GM18499 (cell line): ENCODE measurements around the gene IL2RG.

Experiments
- ATAC-seq: cut with Tn5 transposase; IDR thresholded peaks from one replicate; pipeline ENCODE4 v1.9.1; 2021; ENCODE audit warnings: moderate number of reproducible peaks; ENCODE audit not compliant: insufficient read depth, unreplicated experiment

Gene IL2RG

DNA sequence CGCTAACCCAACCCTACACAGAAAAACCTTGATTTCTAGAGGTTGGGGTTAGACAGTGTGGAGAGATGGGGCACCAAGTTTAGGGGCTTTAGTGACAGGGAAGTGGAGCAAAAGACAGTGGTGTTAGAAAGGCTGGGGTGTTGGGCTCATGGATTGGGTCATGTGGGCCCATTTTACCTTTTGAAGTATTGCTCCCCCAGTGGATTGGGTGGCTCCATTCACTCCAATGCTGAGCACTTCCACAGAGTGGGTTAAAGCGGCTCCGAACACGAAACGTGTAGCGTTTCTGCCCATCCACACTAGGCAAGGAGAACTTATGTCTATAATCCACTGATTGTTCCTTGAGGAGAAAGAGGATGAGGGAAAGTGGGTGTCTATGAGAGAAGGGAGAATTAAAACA, 2.3 kb downstream of the IL2RG start:
- ATAC-seq = no peak

DNA sequence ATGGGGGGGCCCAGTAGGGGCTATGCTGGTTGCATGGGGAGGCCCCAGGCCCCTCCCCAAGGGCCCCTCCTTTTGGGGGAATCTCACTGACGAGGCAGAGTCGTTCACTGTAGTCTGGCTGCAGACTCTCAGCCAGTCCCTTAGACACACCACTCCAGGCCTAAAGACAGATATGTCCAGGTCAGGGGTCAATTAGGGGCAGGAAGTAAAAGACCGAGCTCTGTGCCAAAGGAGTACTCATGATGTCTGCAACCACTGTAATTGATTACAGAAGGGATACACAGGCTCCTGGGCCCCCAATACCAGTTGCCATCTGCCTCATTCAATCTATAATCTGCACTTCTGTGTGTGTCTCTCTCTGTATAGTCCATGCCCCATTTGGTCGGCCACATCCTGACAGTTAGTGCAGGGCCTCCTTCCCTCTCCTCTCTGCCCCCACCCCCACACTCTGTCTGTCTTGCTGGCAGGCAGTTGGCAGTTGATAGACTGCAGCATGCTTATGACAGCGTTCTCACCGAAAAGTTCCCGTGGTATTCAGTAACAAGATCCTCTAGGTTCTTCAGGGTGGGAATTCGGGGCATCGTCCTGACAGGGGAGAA, 3.5 kb downstream of the IL2RG start:
- ATAC-seq = no peak

DNA sequence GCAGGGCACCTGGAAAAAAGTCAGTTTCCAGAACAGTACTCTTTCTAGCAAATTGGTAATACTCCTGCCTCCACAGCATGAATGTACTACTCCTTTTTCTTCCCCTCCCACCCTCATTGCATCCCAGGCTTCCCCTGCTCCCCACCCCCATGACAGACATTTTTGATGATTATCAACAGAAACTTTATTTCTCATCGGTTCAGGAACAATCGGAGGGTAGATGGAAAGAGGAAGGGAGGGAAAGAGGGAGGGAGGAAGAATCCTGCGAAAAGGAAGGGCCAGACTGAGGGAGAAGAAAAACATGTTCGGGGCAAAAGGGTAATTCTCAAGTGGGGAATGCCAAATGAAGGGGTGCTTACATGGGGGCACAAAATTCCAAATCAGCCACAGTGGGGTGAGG, 4.1 kb downstream of the IL2RG start:
- ATAC-seq = no peak

DNA sequence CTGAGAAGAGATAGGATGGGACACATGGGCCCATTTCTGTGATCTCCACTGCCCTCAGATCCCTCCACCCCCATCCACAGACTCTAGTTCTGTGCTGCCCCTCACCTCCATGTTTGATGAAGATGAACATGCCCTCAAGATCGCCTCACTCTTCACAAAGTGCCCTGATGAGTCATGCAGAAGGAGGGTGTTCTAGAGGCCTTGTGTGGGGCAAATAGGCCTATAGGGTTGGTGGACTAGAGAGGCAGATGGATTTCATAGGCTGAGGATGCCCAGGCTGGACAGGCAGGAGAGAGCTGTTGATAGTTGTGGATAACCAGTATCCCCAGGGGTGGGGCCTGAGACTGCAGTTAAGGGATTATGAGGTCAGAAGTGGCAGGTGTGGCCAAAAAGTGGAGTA, 5.0 kb downstream of the IL2RG start, which contains the start of gene CXorf65:
Gene CXorf65, minus strand, starts transcription at position 314 of the 400 bp plus-strand sequence. Its CDS starts 184 bp downstream, at position 130.
- ATAC-seq = no peak

DNA sequence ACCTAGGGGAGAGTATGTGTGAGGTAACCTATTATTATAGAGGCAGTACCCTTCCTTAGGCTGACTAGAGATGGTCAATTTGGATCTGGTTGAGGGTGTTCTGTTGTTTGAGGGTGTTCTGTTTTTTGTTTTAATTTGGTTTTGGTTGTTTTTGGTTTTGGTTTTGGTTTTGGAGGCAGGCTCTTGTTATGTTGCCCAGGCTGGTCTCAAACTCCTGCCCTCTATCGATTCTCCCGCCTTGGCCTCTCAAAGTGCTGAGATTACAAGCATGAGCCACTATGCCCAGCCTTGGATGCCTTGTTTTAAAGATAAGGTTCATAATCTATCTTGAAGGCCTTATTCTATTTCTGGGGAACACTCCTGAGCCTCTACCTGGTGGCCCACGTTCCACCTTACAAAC, 5.7 kb downstream of the IL2RG start:
- ATAC-seq = no peak

DNA sequence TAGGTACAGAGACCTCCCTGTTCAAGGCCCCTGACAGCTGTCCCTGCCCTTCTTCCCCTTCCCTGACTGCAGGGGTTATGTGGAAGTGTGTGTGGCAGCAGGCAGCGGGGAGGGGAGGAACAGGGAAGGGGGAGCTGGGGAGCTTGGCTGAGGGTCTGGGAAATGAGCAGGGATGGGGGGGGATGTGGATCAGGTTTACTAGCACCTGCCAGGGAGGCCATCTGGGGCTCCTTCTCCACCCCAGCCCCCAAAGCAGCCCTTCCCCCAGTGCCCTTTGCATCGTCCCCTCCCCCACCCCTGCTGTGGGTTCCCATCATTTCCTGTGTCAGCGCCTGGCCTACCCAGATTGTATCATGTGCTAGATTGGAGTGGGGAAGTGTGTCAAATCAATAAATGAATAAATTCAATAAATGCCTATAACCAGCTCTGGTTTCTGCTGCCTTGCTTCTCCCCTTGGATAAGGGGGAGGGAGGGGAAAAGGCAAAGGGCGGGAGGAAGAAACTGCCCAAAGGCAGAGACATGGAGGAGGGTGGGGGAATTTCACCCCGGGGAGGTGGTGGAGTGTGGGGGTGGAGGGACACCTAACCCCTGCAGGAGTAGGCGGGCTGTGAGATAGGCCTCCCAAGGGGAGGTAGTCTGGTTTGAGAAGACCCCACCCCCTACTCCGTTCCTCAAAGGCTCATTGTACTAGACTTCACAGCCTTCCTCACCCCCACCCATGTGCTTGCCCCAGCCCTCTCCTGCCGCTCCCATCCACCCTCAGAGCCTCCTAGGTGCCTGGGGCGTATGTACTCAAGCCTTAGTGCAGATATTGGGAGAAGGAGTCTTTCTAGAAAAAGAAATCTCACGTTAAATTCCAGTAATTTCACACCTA, 8.0 kb downstream of the IL2RG start:
- no peak for ATAC-seq

DNA sequence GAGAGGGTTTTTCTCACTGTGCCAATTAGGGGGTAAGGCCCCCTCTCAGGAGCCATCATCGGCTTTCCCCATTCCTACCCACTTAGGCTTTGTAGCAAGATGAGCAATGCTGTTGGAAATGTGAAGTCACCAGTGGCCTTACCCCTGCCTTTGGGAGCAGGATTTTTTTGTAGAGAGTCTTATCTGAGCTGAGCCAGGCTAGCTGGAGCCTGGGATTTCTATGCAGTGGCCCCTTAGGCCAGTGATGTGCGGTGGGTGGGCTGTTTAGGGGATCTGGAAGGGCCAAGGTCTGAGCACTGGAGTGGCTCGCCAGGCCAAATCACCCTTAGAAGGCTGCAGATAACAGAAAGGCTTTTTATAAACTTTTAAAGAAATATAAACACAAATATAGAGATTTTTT, 9.1 kb downstream of the IL2RG start:
- no peak for ATAC-seq

DNA sequence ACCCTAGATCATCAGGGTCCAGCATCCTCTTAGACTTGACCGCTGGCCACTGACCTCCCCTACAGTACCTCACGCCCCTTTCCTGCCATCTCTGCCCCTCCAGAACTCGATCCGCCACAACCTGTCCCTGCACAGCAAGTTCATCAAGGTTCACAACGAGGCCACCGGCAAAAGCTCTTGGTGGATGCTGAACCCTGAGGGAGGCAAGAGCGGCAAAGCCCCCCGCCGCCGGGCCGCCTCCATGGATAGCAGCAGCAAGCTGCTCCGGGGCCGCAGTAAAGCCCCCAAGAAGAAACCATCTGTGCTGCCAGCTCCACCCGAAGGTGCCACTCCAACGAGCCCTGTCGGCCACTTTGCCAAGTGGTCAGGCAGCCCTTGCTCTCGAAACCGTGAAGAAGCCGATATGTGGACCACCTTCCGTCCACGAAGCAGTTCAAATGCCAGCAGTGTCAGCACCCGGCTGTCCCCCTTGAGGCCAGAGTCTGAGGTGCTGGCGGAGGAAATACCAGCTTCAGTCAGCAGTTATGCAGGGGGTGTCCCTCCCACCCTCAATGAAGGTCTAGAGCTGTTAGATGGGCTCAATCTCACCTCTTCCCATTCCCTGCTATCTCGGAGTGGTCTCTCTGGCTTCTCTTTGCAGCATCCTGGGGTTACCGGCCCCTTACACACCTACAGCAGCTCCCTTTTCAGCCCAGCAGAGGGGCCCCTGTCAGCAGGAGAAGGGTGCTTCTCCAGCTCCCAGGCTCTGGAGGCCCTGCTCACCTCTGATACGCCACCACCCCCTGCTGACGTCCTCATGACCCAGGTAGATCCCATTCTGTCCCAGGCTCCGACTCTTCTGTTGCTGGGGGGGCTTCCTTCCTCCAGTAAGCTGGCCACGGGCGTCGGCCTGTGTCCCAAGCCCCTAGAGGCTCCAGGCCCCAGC, 10.5 kb downstream of the IL2RG start:
- ATAC-seq = no peak

DNA sequence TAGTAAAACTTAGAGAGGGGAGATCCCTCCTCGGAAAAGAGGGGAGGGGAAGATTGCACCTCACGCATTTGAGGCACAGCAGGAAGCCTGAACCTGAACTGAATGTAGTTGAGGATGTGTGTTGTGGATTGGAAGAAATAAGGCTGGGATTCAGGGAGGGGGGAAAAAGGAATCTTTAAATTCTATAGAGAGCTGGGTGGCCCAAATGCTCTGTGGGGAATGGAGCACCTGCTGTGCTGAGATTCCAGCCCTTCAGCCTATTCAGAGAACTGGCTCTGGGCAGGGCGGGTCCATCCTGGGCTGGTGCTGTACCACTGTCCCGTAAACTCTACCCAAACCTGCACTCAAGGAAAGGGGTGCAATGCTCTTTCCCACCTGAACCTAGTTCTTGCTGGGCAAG, 11.6 kb downstream of the IL2RG start:
- ATAC-seq = no peak

DNA sequence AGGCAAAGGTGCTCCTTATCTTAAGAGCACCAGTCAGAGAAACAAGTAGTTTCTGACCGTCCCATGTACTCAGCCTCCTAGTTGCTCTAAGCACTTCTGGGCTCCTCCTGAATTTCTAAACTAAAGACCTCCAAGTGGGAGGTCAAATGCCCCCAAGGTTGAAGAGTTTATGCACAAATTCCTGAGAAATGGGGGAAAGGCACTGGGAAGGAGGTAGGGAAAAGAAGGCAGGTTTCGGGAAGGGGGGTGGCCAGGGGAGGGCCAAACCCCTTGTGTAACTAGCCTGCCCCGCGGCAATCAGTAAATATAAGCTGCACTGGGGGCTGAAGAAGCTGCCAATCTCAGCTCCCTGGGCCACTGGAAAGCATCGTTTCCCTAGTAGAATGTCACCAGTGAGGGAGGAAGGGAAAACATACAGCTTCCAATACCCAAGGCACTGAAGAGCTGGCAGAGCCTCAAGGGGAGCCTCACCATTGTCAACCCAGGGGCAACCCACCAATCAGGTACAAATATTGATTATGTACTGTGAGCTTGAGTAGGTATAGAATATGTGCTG, 12.3 kb downstream of the IL2RG start:
- no peak for ATAC-seq

DNA sequence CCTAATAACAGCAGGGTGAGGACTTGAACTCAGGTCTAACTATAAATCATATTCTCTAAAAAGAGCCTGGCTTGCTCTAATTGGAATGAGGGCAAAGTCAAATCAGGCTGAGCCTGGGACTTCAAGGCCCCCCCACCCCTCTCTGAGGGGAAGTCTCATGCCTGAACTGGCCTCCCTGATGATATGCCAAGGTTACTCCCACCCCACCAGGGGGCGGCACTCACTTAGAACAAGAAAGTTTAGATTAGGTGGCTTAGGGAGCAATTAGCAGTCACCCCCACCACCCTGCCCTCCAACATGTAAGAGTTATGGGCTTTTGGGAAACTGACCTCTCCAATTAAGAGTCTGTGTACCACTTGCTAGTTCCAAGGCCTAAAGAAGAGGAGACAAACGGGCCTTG, 13.1 kb downstream of the IL2RG start:
- no peak for ATAC-seq

DNA sequence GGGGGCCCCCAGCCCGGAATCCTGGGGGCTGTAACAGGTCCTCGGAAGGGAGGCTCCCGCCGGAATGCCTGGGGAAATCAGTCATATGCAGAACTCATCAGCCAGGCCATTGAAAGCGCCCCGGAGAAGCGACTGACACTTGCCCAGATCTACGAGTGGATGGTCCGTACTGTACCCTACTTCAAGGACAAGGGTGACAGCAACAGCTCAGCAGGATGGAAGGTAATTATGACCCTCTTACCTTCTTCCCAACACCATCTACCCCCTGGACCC, 14.7 kb downstream of the IL2RG start:
- no peak for ATAC-seq

DNA sequence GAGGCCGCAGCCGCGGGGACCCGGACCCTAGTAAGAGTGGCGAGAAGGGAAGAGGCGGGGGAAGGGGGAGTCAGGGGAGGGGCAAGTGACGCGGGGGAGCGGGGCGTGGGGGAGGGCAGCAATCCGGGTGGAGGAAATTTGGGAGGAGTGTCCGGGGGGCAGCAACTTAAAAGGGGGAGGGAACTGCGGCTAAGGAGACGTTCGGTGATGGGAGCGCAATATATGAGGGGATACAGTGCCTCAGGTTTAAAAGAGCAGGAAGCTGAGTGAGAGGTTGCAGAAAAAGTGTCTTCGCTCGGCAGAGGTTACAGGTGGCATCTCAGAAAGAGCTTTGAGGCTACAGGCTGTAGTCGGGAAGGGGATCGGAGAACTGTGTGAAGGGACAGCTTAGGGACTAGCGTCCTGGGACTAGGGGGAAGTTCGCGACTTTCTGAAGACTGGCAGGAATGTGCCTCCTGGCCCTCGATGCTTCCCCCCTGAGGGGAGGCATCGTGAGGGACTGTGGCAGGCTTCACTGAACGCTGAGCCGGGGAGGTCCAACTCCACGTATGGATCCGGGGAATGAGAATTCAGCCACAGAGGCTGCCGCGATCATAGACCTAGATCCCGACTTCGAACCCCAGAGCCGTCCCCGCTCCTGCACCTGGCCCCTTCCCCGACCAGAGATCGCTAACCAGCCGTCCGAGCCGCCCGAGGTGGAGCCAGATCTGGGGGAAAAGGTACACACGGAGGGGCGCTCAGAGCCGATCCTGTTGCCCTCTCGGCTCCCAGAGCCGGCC, 15.2 kb downstream of the IL2RG start:
- ATAC-seq = no peak

DNA sequence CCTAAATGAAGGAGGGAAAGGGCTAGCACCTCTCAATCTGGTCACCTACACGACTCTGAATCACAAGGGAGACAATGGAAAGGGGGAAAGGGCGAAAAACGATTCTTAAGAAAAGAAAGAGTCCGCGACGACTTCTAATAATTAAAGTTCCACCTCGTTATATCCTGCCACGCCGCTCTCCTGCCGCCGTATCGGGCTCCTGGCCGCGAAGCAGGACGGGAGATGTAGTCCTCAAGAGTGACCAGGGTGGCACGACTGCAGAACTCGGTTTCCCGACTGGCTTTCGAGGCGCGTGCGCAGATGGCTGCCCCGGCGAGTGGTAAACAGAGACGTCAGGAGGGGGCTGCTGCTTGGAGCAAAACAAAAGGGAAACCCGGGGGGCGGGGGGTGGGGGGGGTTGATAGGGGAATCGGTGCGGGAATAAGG, 15.8 kb downstream of the IL2RG start, which contains the start of gene FOXO4:
Gene FOXO4, plus strand, starts transcription at position 297 of the 426 bp plus-strand sequence. CDS start 678 bp downstream, outside the sequence.
- ATAC-seq = peak; percentile 77

DNA sequence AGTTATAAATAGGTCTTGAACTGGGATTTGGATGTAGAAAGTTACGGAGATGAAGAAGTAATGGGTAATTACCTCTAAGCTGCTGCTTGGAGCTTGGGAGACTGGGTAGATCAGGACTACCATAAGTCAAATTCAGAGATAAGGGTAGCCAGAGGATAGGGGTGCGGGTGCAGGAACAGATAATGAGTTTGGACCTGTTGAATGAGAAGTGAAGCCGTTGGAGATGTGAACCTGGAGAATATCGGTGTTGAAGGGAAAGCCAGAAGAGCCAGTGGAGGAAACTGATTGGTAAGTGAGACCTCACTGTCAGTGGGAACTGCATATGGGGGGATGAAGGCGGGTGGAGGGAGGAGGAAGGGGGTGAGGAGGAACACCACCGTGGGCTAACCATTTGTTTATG, 16.3 kb downstream of the IL2RG start:
- no peak for ATAC-seq

DNA sequence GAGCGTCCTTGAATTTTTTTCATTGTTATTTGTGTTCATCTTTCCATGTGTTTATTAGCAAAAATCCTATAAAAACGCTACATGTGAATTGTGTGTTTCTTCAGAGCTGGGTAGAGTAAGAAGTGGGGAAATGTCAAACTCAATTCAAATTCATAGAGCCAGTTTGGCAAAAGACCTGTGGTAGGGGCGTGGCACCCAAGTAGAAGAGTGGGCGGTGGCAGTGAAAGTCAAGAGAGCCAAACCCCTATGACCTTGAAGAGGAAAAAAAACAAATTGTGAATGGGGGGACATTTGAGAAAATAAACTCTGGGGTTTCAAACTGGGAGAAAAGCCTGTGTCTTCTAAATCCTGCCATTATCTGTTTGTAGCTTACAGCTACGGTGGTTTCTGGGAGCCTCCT, 20.1 kb downstream of the IL2RG start:
- no peak for ATAC-seq

DNA sequence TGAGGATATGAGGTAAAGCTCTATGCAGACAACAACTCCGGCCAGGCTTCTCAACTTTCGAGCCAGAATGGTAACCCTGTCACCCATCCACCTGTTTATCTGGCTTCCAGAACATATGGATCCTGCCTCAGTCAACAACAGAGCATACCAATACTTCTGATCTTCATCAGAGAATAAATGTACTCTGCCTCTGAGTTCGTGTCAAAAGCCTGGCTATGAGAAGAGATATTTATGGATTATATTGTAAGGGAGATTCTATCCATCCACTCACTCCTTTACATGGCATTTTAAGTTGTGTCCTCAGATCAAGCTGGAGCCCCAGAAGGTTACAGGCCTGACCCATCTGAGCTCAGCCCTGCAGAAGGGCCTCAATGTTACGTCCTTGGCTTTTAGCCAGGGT, 25.5 kb downstream of the IL2RG start:
- no peak for ATAC-seq

DNA sequence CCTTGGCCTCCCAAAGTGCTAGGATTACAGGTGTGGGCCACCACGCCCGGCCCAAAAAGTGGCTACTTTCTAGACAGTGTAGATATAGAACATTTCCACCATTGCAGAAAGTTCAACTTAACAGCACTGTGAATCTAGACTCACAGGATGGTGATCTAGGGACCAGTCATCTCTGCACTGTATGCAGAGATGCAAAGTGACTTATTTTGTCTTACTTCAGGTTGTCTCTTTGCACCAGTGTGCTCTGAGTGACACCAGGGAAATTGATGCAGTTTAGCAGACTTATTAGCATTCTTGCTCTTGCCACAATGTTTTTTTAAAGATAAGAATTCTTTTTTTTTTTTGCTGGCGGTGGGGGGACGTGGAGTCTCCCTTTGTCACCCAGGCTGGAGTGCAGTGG, 28.6 kb downstream of the IL2RG start:
- ATAC-seq = no peak

DNA sequence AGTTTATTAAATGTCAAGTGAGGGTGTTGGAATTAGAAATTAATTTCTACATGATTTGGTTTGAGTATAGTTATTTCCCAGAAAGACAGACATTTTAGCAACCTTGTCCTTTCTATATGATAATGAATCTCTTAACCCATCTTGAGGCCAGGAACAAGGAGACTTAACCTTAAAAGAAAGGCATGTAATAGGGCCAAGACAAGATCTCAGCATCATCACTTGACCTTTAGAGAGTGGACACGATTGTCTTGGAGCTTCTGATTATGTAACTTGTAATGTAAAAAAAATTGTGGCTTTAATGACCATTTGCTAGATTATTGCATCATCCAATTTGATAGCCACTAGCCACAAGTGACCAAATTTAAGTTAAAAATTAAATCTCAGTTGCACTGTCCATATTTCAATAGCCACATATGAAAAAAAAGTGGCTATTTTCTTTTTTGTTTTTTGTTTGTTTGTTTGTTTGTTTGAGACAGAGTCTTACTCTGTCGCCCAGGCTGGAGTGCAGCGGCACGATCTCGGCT, 29.2 kb downstream of the IL2RG start:
- no peak for ATAC-seq
